Placental epithelial cell (primary cell): Measurements from ENCODE around the gene ARHGAP1. TPM values are rescaled to one million over a fixed set of nuclear protein-coding genes. Genes with fewer than 3 reads are reported as not detected.

Source experiments
- total RNA-seq: library from RNA; depleted of rRNA; stranded (reverse); fragments of >200 nt; gene quantifications from 2 replicates; pipeline ENCODE4 v1.2.3, GENCODE V29; 2012

ARHGAP1 gene
- 64.0 and 78.9 TPM in 2 replicates for total RNA-seq

DNA sequence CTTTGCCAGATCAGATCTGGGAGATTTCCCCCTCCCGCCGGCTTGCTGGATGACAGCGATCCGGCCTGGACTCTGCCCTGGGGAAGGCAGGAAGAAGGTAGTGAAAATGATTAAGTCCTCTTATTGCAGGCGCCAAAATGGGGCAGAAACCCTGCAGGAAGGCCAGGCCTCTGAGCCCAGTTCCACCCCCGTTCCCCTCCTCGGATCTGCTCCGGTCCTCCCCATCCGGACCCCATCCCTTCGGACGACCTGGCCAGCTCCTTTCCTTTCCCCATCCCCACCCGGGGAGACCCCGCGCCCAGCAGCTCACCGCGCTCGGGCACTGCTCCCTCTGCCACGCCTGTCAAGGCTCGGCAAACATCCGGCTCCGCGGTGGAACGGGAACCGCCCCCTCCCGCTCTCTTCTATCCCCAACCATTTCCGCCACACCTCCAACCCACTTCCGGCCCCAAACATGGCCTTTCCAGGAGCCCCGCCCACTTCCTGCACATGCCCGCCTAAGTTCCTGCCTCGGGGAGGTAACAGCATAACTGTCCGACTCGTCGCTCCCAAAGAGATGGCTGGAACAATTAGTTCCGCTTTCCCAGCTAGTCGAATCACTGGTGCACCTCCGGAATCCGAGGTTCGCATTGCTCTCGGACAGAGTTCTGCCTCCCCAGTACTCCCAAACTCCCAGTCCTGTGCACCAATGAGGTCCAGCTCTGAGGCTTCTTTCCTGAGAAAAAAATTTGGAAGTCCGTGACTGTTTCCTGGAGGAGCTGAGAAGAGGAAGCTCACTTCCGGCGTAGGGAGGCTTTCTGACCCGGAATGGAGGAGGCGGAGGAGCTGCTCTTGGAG, at the start of gene ARHGAP1, which contains the start of gene ZNF408:
ARHGAP1 (minus strand) TSS at position 379 of the 837 bp plus-strand sequence. CDS start 4,512 bp downstream, outside the sequence.
ZNF408 (plus strand) TSS at position 791 of the 837 bp plus-strand sequence; CDS start at position 808, 17 bp downstream.

DNA sequence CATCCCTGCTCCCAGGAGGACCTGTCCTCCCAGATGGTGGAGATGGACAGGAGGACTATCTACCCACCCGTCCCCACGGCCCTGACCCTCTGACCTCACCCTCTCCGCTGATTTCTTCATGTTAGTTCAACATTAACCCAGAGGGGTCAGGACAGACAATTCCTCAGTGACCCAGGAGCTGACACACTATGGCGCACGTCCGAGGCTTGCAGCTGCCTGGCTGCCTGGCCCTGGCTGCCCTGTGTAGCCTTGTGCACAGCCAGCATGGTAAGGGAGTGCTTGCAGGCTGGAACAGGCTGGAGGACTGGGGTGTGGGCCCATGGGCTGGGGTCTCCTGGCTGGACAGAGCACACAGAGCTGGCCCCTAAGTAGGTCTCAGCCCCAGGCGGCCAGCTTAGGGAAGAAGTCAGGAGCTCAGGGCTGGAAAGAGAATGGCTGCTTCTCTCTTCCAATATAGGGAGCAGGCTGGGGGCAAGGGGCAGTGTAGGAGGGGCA, 18.7 kb upstream of the ARHGAP1 start, which contains the start of gene F2:
F2 (plus strand) TSS at position 166 of the 495 bp plus-strand sequence; CDS start at position 189, 23 bp downstream.

Other genes starting within 250 kb of the ARHGAP1 start
- gene AMBRA1, start 106.6 kb downstream of the ARHGAP1 start, total RNA-seq, result 22.4 and 33.9 TPM in 2 replicates
- 4.3 and 5.1 TPM in 2 replicates for gene HARBI1, start 83.4 kb downstream of the ARHGAP1 start, total RNA-seq
- gene ATG13, start 83.1 kb downstream of the ARHGAP1 start, total RNA-seq, result 52.6 and 79.9 TPM in 2 replicates
- gene ZNF408, start 412 bp upstream of the ARHGAP1 start, total RNA-seq, result 16.3 and 16.9 TPM in 2 replicates
- gene F2, start 18.6 kb upstream of the ARHGAP1 start, total RNA-seq, result not detected in 2 replicates
- gene CKAP5, start 145.7 kb upstream of the ARHGAP1 start, total RNA-seq, result 50.1 and 51.0 TPM in 2 replicates
- 0.43 and 1.6 TPM in 2 replicates for gene LRP4, start 217.9 kb upstream of the ARHGAP1 start, total RNA-seq
- gene CSTPP1, start 236.1 kb upstream of the ARHGAP1 start, total RNA-seq, result 29.2 and 29.8 TPM in 2 replicates